Hepatocyte (in vitro differentiated cells): ENCODE data around the gene FAM3D.

Source experiments
- EZH2 ChIP-seq: fragments of 200-600 bp; sonication (generic); IDR thresholded peaks from 2 replicates; pipeline ENCODE4 v1.6.1; 2016; ENCODE audit warnings: antibody characterized with exemption, mild to moderate bottlenecking, borderline replicate concordance
- EZH2phosphoT487 ChIP-seq: fragments of 200-600 bp; sonication (generic); IDR thresholded peaks from one replicate; pipeline ENCODE4 v1.6.1; 2018; ENCODE audit warnings: antibody characterized with exemption, mild to moderate bottlenecking, low read depth, moderate library complexity; ENCODE audit not compliant: unreplicated experiment, severe bottlenecking
- TF ChIP-seq, protein P1 (sequence below): fragments of 200-600 bp; sonication (generic); IDR thresholded peaks from 2 replicates; pipeline ENCODE4 v1.5.1; 2016; ENCODE audit warnings: antibody characterized with exemption, mild to moderate bottlenecking; ENCODE audit not compliant: poor library complexity

GRCh38 chr3:58608648-58609047 lies 57.9 kb downstream of the FAM3D start:
- TF ChIP-seq, protein P1, sequence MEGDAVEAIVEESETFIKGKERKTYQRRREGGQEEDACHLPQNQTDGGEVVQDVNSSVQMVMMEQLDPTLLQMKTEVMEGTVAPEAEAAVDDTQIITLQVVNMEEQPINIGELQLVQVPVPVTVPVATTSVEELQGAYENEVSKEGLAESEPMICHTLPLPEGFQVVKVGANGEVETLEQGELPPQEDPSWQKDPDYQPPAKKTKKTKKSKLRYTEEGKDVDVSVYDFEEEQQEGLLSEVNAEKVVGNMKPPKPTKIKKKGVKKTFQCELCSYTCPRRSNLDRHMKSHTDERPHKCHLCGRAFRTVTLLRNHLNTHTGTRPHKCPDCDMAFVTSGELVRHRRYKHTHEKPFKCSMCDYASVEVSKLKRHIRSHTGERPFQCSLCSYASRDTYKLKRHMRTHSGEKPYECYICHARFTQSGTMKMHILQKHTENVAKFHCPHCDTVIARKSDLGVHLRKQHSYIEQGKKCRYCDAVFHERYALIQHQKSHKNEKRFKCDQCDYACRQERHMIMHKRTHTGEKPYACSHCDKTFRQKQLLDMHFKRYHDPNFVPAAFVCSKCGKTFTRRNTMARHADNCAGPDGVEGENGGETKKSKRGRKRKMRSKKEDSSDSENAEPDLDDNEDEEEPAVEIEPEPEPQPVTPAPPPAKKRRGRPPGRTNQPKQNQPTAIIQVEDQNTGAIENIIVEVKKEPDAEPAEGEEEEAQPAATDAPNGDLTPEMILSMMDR, result no peak
- TF ChIP-seq EZH2phosphoT487 (no peak), EZH2 (no peak)
